22Rv1 (cell line): ENCODE results near the gene FRMD3.

Source experiments
- CTCF ChIP-seq: fragments of 450-650 bp; IDR thresholded peaks from 2 replicates; pipeline ENCODE4 v1.5.1; 2017; ENCODE audit warnings: mild to moderate bottlenecking
- ZFX ChIP-seq: fragments of 450-650 bp; IDR thresholded peaks from 2 replicates; pipeline ENCODE4 v1.6.1; 2017; ENCODE audit warnings: antibody characterized with exemption, borderline replicate concordance

GRCh38 chr9:83339435-83339834 is 198.8 kb downstream of the FRMD3 start:
- no peak for TF ChIP-seq CTCF
- TF ChIP-seq ZFX, result no peak
